H1 (cell line): ENCODE measurements around the gene NKD2. TPM values are rescaled to one million over a fixed set of nuclear protein-coding genes. Genes with fewer than 3 reads are reported as not detected.

Experiments used
- CHD1 ChIP-seq: IDR thresholded peaks from 2 replicates; pipeline ENCODE4 v1.6.1; 2012; ENCODE audit warnings: low read depth, low read length, improper control_type of control experiment
- CHD2 ChIP-seq: IDR thresholded peaks from 2 replicates; pipeline ENCODE4 v1.6.1; 2012; ENCODE audit warnings: low read length, improper control_type of control experiment
- EP300 ChIP-seq, 2 experiments: IDR thresholded peaks; 1 replicate in 1 of 2; 2 replicates in 1 of 2; pipeline ENCODE4 v1.6.1; 2011 to 2012; ENCODE audit warnings: low read depth in 2 of 2, low read length in 2 of 2, mild to moderate bottlenecking in 2 of 2, borderline replicate concordance in 1 of 2, inconsistent platforms in 1 of 2, moderate library complexity in 1 of 2
- NANOG ChIP-seq: IDR thresholded peaks from 2 replicates; pipeline ENCODE4 v1.6.1; 2011; ENCODE audit warnings: low read length, low read depth, mild to moderate bottlenecking, inconsistent platforms; ENCODE audit not compliant: insufficient read depth, poor library complexity, severe bottlenecking
- NRF1 ChIP-seq: IDR thresholded peaks from 2 replicates; pipeline ENCODE4 v1.6.1; 2011; ENCODE audit warnings: mild to moderate bottlenecking, low read depth, low read length, improper control_type of control experiment
- RBBP5 ChIP-seq: IDR thresholded peaks from 2 replicates; pipeline ENCODE4 v1.7.1; 2012; ENCODE audit warnings: low read depth, mild to moderate bottlenecking, inconsistent platforms, low read length, moderate library complexity, borderline replicate concordance
- SIX5 ChIP-seq: IDR thresholded peaks from 2 replicates; pipeline ENCODE4 v1.6.1; 2011; ENCODE audit warnings: mild to moderate bottlenecking, low read depth, low read length
- SP1 ChIP-seq: IDR thresholded peaks from 2 replicates; pipeline ENCODE4 v1.6.1; 2011; ENCODE audit warnings: low read depth, low read length
- SP2 ChIP-seq: IDR thresholded peaks from 2 replicates; pipeline ENCODE4 v1.6.1; 2012; ENCODE audit warnings: mild to moderate bottlenecking, low read length, inconsistent platforms
- SP4 ChIP-seq: IDR thresholded peaks from 2 replicates; pipeline ENCODE4 v1.6.1; 2012; ENCODE audit warnings: low read length, inconsistent platforms
- TAF1 ChIP-seq: IDR thresholded peaks from 2 replicates; pipeline ENCODE4 v1.6.1; 2011; ENCODE audit warnings: mild to moderate bottlenecking, low read depth, low read length
- TEAD4 ChIP-seq: IDR thresholded peaks from 2 replicates; pipeline ENCODE4 v1.6.1; 2012; ENCODE audit warnings: low read depth, low read length, inconsistent platforms, mixed read lengths
- polyA plus RNA-seq, 7 experiments: library from polyadenylated mRNA; depleted of rRNA in 3 of 7; stranded (reverse) in 5 of 7; unstranded in 2 of 7; fragments of >200 nt in 5 of 7; fragments of 200-250 nt in 2 of 7; gene quantifications; 1 replicate in 5 of 7; 2 replicates in 1 of 7; 4 replicates in 1 of 7; pipeline versions ENCODE4 v1.2.1 to v1.2.3, GENCODE V29; 2011 to 2013; ENCODE audit warnings: missing spikeins in 2 of 7, mixed read lengths in 2 of 7
- total RNA-seq: library from RNA; stranded (reverse); fragmentation: NEBNext Ultra II Directional; extraction: Animal tissue kit (Norgen Biotek cat#: 25700); gene quantifications from 2 replicates; pipeline ENCODE4 v1.2.1, GENCODE V29; 2021
- TF ChIP-seq, protein P1 (sequence below): fragments of 300-600 bp; sonication (generic); IDR thresholded peaks from 2 replicates; pipeline ENCODE4 v1.7.1; 2012; ENCODE audit warnings: low read length, moderate library complexity, mild to moderate bottlenecking, inconsistent platforms; ENCODE audit not compliant: insufficient replicate concordance

The NKD2 gene
- total and polyA plus RNA-seq, 2 of the 8 experiments (the other 6 are each of a cell fraction or from before 2014, with no cell fraction given), result 5.5 to 7.9 TPM

DNA sequence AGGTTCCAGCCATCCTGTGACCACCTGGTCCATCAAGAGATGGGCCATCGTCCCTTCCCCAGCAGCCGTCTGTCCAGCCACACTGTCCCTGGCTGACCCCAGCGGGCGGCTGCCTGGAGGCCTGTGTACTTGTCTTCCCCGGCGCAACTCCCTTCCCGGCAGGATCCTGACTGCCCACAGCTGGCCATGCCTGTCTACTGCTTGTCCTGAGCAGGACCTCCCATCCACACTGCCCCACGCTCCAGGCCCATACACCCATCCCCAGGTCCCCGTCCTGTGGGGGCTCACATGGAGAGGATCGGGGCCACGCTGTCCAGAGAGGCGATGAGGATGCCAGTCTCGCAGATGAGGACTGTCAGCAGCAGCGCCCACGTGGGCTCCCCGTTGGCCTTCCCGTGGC lies 67.8 kb downstream of the NKD2 start (continued):
- TF ChIP-seq, protein P1, sequence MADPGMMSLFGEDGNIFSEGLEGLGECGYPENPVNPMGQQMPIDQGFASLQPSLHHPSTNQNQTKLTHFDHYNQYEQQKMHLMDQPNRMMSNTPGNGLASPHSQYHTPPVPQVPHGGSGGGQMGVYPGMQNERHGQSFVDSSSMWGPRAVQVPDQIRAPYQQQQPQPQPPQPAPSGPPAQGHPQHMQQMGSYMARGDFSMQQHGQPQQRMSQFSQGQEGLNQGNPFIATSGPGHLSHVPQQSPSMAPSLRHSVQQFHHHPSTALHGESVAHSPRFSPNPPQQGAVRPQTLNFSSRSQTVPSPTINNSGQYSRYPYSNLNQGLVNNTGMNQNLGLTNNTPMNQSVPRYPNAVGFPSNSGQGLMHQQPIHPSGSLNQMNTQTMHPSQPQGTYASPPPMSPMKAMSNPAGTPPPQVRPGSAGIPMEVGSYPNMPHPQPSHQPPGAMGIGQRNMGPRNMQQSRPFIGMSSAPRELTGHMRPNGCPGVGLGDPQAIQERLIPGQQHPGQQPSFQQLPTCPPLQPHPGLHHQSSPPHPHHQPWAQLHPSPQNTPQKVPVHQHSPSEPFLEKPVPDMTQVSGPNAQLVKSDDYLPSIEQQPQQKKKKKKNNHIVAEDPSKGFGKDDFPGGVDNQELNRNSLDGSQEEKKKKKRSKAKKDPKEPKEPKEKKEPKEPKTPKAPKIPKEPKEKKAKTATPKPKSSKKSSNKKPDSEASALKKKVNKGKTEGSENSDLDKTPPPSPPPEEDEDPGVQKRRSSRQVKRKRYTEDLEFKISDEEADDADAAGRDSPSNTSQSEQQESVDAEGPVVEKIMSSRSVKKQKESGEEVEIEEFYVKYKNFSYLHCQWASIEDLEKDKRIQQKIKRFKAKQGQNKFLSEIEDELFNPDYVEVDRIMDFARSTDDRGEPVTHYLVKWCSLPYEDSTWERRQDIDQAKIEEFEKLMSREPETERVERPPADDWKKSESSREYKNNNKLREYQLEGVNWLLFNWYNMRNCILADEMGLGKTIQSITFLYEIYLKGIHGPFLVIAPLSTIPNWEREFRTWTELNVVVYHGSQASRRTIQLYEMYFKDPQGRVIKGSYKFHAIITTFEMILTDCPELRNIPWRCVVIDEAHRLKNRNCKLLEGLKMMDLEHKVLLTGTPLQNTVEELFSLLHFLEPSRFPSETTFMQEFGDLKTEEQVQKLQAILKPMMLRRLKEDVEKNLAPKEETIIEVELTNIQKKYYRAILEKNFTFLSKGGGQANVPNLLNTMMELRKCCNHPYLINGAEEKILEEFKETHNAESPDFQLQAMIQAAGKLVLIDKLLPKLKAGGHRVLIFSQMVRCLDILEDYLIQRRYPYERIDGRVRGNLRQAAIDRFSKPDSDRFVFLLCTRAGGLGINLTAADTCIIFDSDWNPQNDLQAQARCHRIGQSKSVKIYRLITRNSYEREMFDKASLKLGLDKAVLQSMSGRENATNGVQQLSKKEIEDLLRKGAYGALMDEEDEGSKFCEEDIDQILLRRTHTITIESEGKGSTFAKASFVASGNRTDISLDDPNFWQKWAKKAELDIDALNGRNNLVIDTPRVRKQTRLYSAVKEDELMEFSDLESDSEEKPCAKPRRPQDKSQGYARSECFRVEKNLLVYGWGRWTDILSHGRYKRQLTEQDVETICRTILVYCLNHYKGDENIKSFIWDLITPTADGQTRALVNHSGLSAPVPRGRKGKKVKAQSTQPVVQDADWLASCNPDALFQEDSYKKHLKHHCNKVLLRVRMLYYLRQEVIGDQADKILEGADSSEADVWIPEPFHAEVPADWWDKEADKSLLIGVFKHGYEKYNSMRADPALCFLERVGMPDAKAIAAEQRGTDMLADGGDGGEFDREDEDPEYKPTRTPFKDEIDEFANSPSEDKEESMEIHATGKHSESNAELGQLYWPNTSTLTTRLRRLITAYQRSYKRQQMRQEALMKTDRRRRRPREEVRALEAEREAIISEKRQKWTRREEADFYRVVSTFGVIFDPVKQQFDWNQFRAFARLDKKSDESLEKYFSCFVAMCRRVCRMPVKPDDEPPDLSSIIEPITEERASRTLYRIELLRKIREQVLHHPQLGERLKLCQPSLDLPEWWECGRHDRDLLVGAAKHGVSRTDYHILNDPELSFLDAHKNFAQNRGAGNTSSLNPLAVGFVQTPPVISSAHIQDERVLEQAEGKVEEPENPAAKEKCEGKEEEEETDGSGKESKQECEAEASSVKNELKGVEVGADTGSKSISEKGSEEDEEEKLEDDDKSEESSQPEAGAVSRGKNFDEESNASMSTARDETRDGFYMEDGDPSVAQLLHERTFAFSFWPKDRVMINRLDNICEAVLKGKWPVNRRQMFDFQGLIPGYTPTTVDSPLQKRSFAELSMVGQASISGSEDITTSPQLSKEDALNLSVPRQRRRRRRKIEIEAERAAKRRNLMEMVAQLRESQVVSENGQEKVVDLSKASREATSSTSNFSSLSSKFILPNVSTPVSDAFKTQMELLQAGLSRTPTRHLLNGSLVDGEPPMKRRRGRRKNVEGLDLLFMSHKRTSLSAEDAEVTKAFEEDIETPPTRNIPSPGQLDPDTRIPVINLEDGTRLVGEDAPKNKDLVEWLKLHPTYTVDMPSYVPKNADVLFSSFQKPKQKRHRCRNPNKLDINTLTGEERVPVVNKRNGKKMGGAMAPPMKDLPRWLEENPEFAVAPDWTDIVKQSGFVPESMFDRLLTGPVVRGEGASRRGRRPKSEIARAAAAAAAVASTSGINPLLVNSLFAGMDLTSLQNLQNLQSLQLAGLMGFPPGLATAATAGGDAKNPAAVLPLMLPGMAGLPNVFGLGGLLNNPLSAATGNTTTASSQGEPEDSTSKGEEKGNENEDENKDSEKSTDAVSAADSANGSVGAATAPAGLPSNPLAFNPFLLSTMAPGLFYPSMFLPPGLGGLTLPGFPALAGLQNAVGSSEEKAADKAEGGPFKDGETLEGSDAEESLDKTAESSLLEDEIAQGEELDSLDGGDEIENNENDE, result no peak
- no peak for TF ChIP-seq TEAD4
- no peak for TF ChIP-seq TAF1
- TF ChIP-seq SP2, result no peak
- no peak for TF ChIP-seq SIX5
- TF ChIP-seq NRF1, result no peak
- no peak for TF ChIP-seq CHD2
- TF ChIP-seq RBBP5, result no peak
- no peak for TF ChIP-seq CHD1
- TF ChIP-seq EP300 (IDR thresholded peaks at IDR 0.05; ENCODE audit: borderline replicate concordance in 1 of 2, low read depth in 2 of 2, low read length in 2 of 2), result no peak
- no peak for TF ChIP-seq NANOG
- TF ChIP-seq SP1, result no peak
- no peak for TF ChIP-seq SP4
